Astrocyte of the cerebellum (primary cell): ENCODE measurements around the gene FOXP2.
"Not testable (repeated sequence)": the region's sequence is repeated elsewhere in the genome, so short reads cannot be mapped to it uniquely, and the experiment has no call there.

Experiments
- DNase-seq: peaks from one replicate; pipeline ENCODE4 v3.0.0-alpha.2; 2011; ENCODE audit warnings: low read depth
- H3K4me3 ChIP-seq: 2 replicates; pipeline ENCODE4 v1.5.1; 2011; ENCODE audit warnings: mild to moderate bottlenecking, low read depth, low read length, moderate library complexity
- CTCF ChIP-seq: IDR thresholded peaks from 2 replicates; pipeline ENCODE4 v1.5.1; 2012; ENCODE audit warnings: low read length, low read depth, moderate library complexity, mild to moderate bottlenecking; ENCODE audit errors: missing control alignments
- in situ Hi-C: cut with HindIII; loops from 2 replicates; pipeline ENCODE4 v1.10.0; 2017; ENCODE audit warnings: low sequenced_read_pairs

The FOXP2 gene

GRCh38 chr7:114590298-114590697 lies 175.7 kb downstream of the FOXP2 start:
- DNase-seq, result no peak
- in situ Hi-C loops, result no loop called here
- no peak for TF ChIP-seq CTCF
- H3K4me3 ChIP-seq, result no peak overlapping the region

- DNase-seq, result no peak
- TF ChIP-seq CTCF, result no peak
- no peak overlapping the region for H3K4me3 ChIP-seq
- in situ Hi-C loops, result no loop called here
These were observed 184.3 kb downstream of the FOXP2 start for GRCh38 chr7:114598946-114599345.

GRCh38 chr7:114606100-114606499 lies 191.5 kb downstream of the FOXP2 start:
- no peak for TF ChIP-seq CTCF
- in situ Hi-C loops, result no loop called here
- DNase-seq, result no peak
- no peak overlapping the region for H3K4me3 ChIP-seq

GRCh38 chr7:114608822-114609221 lies 194.2 kb downstream of the FOXP2 start:
- in situ Hi-C loops, DNase-seq, H3K4me3 ChIP-seq: not testable (repeated sequence)

GRCh38 chr7:114620208-114620607 lies 205.6 kb downstream of the FOXP2 start:
- in situ Hi-C loops, result no loop called here
- H3K4me3 ChIP-seq, result no peak overlapping the region
- DNase-seq, result no peak
- TF ChIP-seq CTCF, result no peak

- no peak for TF ChIP-seq CTCF
- in situ Hi-C loops, result no loop called here
- H3K4me3 ChIP-seq, result no peak overlapping the region
- DNase-seq, result no peak
These were observed 207.6 kb downstream of the FOXP2 start for GRCh38 chr7:114622221-114622620.

GRCh38 chr7:114623146-114623545 lies 208.5 kb downstream of the FOXP2 start:
- no peak for DNase-seq
- no peak overlapping the region for H3K4me3 ChIP-seq
- no peak for TF ChIP-seq CTCF
- in situ Hi-C loops, result no loop called here
